GM12872 (cell line): Measurements from ENCODE around the gene ICA1.

Experiments used
- TF ChIP-seq, protein P1 (sequence below): IDR thresholded peaks from 3 replicates; pipeline ENCODE4 v1.5.1; 2011; ENCODE audit warnings: low read depth, mild to moderate bottlenecking, low read length, moderate library complexity; ENCODE audit not compliant: insufficient read depth

The ICA1 gene

DNA sequence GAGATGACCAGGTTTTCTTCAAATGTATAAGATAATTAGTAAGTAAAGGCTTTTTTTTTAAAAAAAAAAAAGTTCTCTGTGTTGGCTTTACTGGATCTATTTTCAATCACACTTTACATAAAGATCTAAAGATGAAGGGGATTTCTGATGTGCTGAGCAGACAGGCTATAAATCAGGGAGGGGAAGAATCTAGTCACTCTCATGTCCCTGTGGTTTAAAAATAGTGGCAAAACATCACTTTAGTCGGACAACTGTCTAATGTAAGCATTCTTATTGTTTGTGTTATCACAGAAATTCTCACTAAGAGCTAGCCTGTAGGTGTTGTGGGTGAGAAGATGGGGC lies 132.7 kb downstream of the ICA1 start:
- TF ChIP-seq, protein P1, sequence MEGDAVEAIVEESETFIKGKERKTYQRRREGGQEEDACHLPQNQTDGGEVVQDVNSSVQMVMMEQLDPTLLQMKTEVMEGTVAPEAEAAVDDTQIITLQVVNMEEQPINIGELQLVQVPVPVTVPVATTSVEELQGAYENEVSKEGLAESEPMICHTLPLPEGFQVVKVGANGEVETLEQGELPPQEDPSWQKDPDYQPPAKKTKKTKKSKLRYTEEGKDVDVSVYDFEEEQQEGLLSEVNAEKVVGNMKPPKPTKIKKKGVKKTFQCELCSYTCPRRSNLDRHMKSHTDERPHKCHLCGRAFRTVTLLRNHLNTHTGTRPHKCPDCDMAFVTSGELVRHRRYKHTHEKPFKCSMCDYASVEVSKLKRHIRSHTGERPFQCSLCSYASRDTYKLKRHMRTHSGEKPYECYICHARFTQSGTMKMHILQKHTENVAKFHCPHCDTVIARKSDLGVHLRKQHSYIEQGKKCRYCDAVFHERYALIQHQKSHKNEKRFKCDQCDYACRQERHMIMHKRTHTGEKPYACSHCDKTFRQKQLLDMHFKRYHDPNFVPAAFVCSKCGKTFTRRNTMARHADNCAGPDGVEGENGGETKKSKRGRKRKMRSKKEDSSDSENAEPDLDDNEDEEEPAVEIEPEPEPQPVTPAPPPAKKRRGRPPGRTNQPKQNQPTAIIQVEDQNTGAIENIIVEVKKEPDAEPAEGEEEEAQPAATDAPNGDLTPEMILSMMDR = no peak

DNA sequence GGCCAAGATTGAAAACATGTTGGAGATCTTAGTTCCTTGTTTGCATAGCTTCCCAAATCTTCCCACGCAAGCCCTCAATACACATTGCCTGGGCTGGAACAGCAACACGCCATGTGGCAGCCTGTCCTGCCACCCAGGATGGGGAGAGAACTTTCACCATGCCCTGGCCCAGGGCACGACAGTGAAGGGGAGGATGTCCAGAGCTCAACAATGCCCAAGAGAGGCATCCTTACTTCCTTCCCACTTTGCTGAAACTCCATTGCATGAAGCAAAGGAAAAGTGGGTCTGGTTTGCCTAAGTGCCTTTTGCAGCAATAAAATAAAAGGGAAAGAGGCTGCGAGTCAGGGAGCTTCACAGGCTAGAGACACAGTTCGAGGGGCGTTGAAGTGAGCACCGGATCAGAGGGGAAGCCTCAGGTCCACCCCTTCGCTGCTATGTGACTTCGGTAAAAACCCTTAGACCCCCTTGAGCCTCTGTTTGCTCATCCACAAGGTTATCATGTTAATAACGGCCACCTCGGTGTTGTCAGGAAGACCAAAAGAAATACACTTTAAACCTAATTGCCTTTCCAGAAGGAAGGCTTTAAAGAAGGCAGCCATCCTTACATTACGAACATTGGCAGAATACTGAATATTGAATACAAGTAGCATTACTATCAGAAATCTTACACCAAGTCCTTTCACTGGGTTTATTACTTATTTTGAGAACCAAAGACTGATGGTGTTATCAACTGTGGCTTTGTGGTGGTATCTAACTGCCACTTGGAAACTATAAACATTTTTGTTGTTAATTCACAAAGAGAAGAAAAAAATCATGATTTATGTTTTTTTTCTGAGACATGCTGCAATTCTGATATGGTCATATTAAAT lies 133.3 kb downstream of the ICA1 start:
- TF ChIP-seq, protein P1 = no peak

DNA sequence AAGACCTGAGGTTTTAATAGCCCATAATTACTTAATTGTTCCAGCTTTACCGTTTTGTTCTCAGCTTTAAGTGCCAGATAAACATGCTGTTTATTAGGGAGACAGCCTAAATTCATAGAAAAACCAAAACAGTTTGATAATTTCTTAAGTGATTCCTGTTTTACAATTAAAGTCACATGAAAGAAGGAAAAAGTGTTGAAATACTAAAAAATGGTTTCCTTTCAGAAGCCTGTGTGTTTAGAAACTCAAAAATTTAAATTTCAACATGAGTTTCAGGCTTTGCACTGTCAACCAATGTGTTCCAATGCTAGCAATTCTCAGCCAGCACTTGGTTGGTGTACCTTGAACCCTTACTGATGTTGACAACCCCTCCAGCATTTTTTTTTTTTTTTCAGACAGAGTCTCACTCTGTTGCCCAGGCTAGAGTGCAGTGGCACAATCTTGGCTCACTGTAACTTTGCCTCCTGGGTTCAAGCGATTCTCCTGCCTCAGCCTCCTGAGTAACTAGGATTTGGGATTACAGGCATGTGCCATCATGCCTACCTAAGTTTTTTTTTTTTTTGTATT lies 135.3 kb downstream of the ICA1 start:
- TF ChIP-seq, protein P1 = no peak

DNA sequence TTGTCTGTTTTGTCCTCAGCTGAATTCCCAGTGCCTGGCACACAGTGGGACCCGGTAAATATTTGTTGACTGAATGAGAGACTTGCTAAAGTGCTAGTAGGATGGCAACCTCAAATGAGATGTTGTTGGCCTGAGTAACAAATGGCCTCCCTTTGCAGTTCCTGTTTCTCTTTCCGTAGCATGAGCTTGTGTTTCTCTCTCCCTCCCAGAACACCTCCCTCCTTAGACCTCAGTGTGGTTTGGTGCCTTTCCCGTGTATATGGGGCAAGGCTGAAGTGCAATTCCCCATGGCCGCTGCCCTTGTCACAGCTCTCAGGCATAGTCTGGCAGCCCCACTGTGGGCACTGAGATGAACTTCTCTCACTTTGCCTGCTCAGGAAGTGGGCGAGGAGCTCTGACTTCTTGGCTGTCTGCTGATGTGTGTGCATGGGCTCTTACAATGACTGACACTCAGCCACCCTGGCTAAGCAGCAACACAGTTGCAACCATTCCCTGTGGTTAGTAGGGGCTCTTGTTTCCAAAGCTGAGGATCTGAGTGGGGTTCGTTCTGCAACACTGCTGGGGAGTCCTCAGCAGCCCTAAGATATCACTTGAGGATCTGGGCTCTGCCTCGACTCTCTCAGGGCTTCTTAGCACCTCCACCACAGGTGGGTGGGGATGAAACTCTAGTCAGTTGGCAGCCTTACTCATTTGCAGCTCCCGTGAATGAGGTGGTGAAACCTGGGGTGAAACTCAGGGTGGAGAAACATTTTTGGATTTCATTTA lies 136.1 kb downstream of the ICA1 start:
- TF ChIP-seq, protein P1 = peak; percentile 27; the same call in 1 of the 3 replicates

DNA sequence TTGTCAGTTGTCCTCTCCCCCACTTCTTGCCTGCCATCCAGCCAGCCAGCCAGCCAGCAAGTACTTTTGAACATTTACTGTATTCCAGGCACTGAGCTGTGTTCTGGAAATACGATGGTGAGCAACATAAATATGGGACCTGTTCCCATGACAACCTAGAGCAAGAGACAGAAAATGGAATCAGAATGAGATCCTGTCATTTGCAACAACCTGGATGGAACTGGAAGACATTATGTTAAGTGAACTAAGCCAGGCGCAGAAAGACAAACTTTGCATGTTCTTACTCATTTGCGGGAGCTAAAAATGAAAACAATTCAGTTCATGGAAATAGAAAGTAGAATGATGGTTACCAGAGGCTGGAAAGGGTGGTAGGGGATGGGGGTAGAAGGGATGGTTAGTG lies 140.7 kb downstream of the ICA1 start:
- TF ChIP-seq, protein P1 = no peak

DNA sequence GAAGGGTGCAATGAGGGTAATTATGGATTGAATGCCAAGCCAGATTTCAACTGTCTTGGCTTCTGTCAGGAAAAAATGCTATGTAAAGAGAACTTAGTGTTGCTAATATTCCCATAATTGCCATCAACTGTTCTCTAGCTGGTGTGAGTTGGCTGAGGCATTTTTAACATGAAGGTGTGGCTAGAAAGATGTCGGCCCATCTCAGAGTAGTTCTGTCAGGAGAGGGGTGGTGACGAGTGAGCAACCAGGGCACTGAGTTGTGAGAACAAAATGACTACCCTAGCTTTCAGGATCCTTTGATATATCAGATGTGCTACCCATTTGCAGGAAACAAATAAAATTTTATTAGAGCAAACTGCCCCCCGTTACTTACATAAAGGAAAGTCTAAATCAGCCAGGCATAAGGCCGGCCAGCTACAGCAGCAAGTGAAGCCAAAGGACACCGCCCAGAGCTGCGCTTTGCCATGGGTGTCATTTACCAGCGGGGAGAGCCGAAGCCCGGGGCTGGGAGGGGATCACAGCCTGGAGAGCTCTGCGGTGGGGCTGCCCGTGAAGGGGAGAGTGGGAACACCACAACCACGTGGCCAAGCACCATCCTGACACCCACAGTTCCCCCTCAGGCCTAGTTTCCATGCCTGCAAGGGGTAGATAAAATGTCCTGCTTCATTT lies 141.4 kb downstream of the ICA1 start:
- TF ChIP-seq, protein P1 = no peak

DNA sequence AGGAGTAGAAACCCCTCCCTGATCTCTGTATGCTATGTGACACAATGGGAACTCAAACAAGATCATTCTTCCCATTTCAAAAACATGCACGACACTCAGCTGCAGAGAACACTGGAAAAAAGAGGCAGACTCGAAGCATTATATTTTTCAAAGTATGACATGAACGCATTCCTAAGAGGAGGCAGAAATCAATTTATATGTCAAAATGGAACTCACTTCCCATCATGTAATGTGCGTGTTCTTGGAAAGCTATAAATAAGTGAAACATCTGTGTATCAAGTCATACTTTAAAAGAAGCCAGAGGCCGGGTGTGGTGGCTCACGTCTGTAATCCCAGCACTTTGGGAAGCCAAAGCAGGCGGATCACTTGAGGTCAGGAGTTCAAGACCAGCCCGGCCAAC lies 142.7 kb downstream of the ICA1 start:
- TF ChIP-seq, protein P1 = no peak
